ENCODE results near the gene CYP20A1. TPM values are rescaled to one million over a fixed set of nuclear protein-coding genes. Genes with fewer than 3 reads are reported as not detected.

Gene CYP20A1
- total RNA-seq, 2 donors from 2014 or later: 16.0 to 18.2 TPM

DNA sequence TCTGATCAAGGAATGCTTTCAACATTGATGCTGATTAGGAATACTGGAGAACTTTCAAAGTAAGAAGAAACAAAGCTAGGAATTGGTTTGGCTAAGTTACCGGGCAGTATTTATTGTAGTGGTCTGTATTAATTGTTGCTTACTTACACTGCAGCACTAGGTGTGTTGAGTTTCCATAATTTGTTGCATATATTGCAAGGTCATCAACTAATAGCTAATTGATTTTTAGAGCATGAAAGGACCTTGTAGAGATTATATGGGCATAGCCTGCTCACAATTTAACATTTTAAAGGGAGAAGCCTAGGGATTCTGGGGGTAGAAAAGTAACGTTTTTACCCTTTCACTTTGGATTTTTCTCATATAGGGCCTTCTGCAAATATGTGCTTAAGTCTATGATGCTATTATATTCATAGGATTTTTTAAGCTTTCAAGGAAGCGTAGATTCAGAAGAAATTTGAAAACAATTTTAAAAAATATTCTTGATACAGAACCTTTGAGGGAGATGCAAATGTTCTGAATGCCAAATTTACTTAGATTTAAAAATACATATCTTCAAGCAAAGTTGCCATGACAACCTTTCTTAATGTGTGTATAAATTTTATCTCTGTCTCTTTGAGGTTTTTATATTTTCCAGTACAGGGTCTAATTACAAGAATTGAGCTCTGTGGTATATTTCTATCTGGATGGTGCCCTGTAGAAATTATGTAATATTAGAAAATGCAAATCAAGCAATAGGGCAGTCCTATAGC lies 72.0 kb downstream of the CYP20A1 start:
- DNase-seq: no peak
- TF ChIP-seq, protein P1, sequence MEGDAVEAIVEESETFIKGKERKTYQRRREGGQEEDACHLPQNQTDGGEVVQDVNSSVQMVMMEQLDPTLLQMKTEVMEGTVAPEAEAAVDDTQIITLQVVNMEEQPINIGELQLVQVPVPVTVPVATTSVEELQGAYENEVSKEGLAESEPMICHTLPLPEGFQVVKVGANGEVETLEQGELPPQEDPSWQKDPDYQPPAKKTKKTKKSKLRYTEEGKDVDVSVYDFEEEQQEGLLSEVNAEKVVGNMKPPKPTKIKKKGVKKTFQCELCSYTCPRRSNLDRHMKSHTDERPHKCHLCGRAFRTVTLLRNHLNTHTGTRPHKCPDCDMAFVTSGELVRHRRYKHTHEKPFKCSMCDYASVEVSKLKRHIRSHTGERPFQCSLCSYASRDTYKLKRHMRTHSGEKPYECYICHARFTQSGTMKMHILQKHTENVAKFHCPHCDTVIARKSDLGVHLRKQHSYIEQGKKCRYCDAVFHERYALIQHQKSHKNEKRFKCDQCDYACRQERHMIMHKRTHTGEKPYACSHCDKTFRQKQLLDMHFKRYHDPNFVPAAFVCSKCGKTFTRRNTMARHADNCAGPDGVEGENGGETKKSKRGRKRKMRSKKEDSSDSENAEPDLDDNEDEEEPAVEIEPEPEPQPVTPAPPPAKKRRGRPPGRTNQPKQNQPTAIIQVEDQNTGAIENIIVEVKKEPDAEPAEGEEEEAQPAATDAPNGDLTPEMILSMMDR (IDR thresholded peaks at IDR 0.05): no peak
- H3K27ac ChIP-seq: no peak overlapping the region

DNA sequence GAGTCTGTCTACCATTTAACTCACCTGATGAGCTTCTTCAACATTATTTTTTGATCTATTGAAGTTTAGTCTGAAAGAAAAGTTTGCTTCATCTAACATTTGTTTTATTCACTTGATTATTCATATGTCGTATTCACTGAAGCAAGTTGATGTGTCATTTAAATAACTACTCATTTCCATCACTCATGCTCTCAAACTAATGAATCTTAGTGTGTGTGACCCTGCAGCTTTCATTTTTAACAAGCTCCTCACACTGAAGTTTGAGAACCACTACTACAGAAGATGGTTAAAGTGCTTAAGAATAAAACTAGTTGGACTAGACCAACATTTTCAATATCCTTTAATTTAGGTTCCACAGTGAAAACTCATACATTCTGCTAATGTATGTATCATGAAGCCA lies 87.5 kb downstream of the CYP20A1 start:
- TF ChIP-seq, protein P1 (IDR thresholded peaks at IDR 0.05): no peak
- no peaks in the 10 kb centered on the region for H3K36me3 ChIP-seq
- intact Hi-C loops (cut with DNase I): no loop called here
- no peaks in the 10 kb centered on the region for H3K4me1 ChIP-seq
- H3K9me3 ChIP-seq: no peaks in the 10 kb centered on the region
- no peak overlapping the region for H3K27ac ChIP-seq
- H3K27me3 ChIP-seq: no peaks in the 10 kb centered on the region
- H3K9ac ChIP-seq (ENCODE audit: low read depth in 2 of 2, low read length in 2 of 2): no peak overlapping the region
- DNase-seq: no peak
- H3K4me3 ChIP-seq: no peak overlapping the region

More for the DNA sequence above, 72.0 kb downstream of the CYP20A1 start:
- intact Hi-C loops (cut with DNase I): no loop called here
- Histone ChIP-seq H3K36me3 (no peaks in the 10 kb centered on the region), H3K27me3 (no peaks in the 10 kb centered on the region), H3K4me3 (no peak overlapping the region), H3K4me1 (no peaks in the 10 kb centered on the region), H3K9me3 (no peaks in the 10 kb centered on the region), H3K9ac (ENCODE audit: low read depth in 2 of 2, low read length in 2 of 2) (no peak overlapping the region)

DNA sequence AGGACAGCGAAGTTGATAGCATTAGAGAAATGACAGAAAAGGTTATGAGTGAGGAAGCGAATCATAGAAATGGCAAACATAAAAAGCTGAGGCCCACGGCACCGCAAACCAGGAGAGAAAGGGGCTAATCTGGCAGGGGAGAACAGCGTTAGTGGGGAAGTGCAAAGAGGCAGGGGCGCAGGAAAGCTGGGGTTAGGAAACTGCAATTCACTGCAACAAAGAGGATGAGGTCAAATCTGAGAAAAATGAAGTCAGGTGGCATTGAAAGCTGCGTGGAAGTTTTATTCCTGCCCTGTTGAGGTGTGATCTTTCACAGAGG lies 88.7 kb downstream of the CYP20A1 start:
- DNase-seq: no peak
- intact Hi-C loops (cut with DNase I): no loop called here
- Histone ChIP-seq H3K4me3 (peak overlapping the region; percentile 98), H3K36me3 (no peaks in the 10 kb centered on the region), H3K4me1 (no peaks in the 10 kb centered on the region), H3K27ac (peak overlapping the region; percentile 71), H3K27me3 (no peaks in the 10 kb centered on the region), H3K9me3 (no peaks in the 10 kb centered on the region), H3K9ac (ENCODE audit: low read depth in 2 of 2, low read length in 2 of 2) (peak overlapping the region; percentile 31 to 65)
- TF ChIP-seq, protein P1 (IDR thresholded peaks at IDR 0.05): no peak

DNA sequence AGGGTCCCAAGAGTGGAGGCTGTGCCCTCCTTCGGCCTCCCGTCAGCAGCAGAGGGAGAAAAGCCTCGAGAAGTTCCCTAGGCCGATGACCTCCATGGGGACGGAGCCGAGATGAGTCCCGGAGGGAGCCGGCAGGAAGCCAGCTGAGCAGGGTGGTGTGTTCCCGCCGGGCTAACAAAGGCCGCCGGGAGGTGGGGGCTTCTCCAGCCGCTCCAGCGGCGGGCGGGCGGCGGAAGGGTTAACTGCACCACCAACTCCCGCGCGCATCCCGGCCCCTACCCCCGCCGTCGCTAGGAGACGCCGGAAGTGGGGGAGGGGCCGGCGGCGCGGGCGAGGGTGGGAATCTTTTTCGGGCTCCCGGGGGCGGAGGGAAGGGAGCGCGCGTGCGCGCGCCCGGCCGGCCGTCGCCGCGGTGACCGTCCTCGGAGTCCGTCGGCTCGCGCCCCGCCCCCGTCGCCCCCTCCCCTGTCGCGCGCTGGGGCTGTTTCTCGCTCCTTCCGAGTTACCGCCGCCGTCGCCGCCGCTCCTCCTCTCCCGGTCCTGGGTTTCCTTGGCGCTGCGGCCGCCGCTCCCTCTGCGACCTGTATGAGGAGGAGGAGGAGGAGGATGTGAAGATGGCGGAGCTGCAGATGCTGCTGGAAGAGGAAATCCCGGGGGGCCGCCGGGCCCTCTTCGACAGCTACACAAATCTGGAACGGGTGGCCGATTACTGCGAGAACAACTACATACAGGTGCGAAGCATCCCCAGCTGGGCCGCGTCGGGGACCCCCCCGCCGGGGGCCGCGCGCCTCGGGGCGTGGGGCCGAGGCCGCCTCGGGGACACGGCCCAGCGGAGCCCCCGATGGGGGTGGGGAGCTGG lies 89.3 kb downstream of the CYP20A1 start, which contains the start of gene ABI2:
Gene ABI2 (plus strand): TSS at position 494 of the 859 bp plus-strand sequence. CDS start 121 bp downstream, at position 615.
- Histone ChIP-seq H3K27ac (peak within 1 kb of the TSS; percentile 71), H3K9ac (ENCODE audit: low read depth in 2 of 2, low read length in 2 of 2) (peak within 1 kb of the TSS; percentile 80 to 85), H3K4me3 (peak within 1 kb of the TSS; percentile 98), H3K9me3 (no peaks in the 10 kb centered on the region), H3K36me3 (no peaks in the 10 kb centered on the region), H3K4me1 (no peaks in the 10 kb centered on the region), H3K27me3 (no peaks in the 10 kb centered on the region)
- intact Hi-C loops (cut with DNase I): no loop called here
- TF ChIP-seq, protein P1 (IDR thresholded peaks at IDR 0.05): no peak
- DNase-seq: peak; percentile 87

DNA sequence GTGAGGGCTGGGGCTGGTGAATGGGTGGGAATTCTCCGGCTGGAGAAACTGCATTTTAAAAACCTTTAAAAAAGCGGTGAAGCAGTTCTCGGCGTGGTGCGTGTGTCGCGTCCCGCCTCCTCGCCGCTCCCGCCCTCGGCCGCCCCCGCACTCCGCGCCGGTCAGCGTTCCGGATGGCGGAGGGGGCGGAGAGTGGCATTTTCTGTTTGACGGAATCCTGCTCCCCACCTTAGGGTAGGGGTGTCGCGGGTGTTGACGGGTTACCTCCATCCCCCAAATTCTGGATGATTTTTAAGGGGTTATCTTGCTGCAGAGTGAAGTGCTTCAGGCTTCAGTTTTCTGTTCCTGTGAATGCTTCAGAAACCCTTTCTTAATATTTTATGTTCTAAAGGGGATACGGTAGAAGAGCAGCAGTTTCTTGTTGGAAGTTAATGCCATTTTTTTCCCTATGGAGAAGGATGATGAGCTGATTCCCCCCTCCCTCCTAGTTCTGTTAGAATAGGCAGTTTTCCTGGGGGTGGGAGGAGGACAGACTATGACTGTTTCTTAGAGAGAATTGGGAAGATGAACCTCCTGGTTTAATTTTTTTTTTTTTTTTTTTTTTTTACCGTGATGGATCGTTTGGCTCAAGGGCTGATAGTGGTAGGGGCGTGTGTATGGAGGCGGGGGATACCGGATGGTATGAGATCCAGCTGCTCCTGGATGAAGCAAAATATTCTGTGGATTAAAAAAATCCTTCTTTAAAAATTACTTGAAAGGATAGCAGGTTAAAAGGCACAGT lies 90.1 kb downstream of the CYP20A1 start:
- H3K9ac ChIP-seq (ENCODE audit: low read depth in 2 of 2, low read length in 2 of 2): peak overlapping the region; percentile 80 to 85
- peak overlapping the region; percentile 71 for H3K27ac ChIP-seq
- H3K27me3 ChIP-seq: no peaks in the 10 kb centered on the region
- no peaks in the 10 kb centered on the region for H3K4me1 ChIP-seq
- intact Hi-C loops (cut with DNase I): no loop called here
- DNase-seq: peak; percentile 48
- no peaks in the 10 kb centered on the region for H3K9me3 ChIP-seq
- H3K4me3 ChIP-seq: peak overlapping the region; percentile 98
- H3K36me3 ChIP-seq: no peaks in the 10 kb centered on the region
- TF ChIP-seq, protein P1 (IDR thresholded peaks at IDR 0.05): no peak

Measured in colonic mucosa (tissue), 4 donors.